ENCODE measurements around the gene OTX1.
"Not testable (repeated sequence)": the region's sequence is repeated elsewhere in the genome, so short reads cannot be mapped to it uniquely, and the experiment has no call there.

The OTX1 gene

DNA sequence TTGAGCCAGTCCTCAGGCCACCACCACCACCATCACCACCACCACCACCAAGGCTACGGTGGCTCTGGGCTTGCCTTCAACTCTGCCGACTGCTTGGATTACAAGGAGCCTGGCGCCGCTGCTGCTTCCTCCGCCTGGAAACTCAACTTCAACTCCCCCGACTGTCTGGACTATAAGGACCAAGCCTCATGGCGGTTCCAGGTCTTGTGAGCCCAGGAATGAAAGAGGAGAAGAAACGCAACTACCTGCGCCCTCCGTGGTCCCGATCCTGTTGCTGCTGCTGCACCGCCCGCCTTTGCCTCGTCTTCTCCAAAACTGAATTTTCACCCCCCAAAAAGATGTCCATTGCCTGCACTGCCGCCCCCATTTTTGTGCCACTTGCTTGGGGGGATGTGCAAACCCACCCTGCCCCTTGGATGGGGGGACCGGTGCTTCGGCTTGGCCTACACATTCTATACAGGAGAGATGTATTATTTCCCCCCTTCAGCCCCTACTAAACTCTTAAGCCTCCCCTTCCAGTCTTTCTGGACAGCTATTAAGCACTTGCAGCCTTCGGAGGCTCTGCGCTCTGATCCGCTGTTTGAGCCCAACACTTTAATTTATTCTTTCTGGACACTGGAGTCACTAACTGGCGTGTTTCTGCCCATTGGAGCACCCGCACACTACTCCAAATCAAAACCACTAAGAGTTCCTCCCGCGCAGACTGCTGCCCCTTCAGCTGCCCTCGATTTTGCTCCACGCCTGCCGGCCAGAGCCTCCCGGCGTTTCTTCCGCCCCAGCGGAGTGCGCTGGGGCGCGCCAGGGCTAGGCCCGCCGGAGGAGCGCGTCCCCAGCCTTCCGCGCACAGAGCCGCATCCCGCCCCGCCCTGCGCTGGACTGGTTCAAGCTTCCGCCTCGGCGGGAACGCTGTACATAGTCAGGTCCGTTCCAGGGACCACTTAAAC, 5.7 kb downstream of the OTX1 start:
- DNase-seq: no peak
- in situ Hi-C loops (cut with HindIII; ENCODE audit: low pct_ligation_motif_present, low pct_unique_long_range_greater_than_20kb, low sequenced_read_pairs): no loop called here

DNA sequence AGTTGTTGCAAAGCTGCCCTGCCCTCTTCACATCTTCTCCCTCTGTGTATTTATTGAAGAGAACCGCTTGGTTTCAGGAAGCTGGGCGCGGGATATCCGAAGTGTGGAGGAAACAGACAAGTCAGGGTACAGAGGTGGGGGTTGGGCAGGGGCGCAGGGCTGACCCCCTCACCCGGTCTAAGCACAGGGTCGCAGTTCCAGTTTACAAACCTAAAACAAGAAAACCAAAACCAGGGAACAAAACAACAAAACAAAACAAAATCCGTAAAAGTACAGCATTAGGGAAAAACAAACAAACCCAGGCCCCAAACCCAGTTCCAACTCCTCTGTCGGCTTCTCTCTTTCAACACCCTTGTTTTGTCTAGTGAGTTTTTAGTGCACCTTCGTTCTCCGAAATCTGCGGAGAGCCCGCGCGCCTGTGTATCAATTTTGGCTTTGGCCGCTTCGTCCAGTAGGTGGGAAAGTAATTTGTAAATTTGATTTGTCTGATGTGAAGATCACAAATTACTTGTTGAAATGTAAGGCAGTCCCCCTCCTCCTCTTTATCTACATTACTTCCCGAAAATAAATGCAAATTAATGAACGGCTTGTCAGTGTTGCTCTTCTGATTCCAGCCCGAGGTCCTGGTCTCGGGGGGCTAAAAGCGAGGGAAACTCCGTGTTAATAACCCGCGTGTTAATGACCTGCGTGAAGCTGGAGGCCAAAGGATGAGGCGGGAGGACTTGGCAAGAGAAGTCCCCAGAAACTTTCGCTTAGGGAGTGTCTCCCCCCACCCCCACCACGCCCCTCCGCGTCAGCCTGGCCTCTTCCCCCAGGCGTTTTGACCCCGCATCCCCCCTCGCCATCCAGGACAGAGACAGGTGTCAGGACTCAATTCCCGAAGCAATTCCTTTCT, 6.9 kb downstream of the OTX1 start:
- DNase-seq: no peak
- in situ Hi-C loops (cut with HindIII; ENCODE audit: low pct_ligation_motif_present, low pct_unique_long_range_greater_than_20kb, low sequenced_read_pairs): no loop called here

DNA sequence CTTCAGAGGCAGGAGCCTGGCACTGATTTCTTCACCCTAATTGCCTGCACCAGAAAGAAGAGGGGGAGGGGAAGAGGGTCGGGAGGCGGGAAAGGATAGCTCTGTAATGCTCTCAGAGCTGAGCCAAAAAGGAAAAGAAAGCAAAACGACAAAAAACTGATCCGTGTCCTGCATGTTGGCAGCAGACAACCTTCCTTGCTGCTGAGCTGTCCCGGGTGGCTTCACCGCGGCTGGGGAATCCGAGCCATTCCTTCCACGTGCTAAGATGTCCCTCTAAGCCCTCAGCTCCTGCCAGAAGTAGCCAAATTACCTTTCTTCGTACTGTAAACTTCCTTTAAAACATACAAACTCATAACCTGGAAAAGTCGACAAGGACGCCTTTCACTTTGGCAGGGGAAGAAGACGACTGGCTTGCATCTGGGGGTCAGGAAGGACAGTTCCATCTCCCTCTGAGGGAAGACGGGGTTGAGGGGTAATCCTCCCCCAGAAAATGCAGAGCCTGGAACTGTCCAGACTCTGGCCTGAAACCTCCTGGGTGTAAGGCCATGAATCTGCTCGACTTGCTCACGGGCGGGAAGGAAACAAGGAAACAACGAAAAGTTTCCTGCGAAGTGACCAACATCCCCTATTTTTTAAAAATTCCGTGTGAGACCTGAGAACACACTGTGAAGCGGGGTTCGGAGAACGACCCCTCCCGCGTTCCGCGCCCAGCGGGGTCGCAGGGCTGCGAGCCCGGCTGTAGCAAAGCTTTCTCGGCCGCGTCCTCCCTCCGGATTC, 7.7 kb downstream of the OTX1 start:
- in situ Hi-C loops (cut with HindIII; ENCODE audit: low pct_ligation_motif_present, low pct_unique_long_range_greater_than_20kb, low sequenced_read_pairs): no loop called here
- peak; percentile 22 for DNase-seq

DNA sequence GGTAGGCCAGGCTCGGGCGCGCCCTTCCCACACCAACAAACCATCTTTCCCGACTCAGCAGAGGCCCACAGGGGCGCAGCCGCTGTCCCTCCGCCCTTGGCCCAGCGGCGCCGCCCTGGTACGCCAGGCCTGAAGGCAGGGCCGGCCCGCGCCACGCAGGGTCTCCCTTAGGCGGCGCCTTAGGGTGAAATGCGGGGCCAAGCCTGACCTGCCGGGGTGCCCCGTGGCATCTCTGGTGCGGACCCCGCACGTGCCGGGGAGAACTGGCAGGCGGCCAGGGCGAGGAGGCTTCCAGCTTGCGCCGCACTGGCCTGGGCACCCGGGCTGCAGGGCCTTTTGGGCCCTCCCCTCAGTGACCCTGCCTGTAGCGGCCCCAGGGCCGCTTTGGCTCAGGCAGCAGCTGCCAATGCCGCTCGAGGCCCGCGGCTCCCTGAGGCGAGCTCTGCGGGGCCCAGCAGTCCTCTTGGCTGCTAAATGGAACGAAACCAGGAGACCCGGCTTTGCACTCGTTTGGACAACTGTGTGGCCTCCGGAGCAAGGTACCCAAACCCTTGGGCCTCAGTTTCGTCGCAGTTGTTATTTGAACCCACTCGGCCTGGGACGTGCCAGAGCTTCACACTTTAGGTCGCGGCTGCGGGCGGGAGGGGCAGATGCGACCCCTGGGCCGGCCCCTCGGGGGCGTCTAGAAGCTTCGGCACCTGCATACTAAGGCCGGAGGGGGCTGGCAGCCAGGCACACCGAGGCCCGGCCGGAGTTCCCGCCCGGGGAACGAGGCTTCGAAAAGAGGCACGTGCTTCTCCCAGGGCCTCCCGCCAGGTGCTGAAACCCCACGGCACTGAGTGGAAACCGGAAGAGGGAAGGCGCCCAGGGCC, 8.5 kb downstream of the OTX1 start:
- in situ Hi-C loops (cut with HindIII; ENCODE audit: low pct_ligation_motif_present, low pct_unique_long_range_greater_than_20kb, low sequenced_read_pairs): no loop called here
- DNase-seq: peak; percentile 38

DNA sequence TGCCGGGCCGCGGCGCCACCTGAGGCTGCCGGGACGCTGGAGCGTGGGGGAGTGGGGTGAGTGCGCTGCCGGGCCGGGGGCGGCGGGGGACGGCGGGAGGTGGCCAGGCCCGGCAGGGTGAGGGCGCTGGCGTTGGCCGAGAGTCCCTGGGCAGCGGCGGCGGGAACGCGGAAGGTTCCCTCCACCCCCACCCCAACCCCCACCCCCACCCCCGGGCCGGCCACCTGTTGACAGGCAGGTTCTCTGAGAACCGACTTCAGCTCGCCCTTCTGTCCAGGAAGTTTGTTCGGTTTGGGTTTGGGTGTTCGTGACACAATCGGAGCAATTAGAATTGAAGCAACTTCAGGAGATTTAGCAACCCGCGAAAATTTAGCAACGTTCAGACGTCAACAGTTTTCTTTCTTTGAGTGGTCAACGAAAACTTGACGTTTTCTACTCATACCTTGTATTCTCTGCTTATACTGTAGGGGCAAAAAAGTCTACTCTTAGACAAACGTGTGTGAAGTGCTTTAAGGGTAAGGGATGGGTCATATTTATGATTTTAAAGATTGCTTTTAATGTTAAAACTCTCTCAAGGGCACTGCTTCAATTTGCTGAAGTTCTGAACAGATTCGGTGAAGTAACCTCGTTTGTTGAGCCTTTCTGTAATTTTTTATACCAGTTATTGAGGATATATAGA, 9.3 kb downstream of the OTX1 start:
- DNase-seq: peak; percentile 48

DNA sequence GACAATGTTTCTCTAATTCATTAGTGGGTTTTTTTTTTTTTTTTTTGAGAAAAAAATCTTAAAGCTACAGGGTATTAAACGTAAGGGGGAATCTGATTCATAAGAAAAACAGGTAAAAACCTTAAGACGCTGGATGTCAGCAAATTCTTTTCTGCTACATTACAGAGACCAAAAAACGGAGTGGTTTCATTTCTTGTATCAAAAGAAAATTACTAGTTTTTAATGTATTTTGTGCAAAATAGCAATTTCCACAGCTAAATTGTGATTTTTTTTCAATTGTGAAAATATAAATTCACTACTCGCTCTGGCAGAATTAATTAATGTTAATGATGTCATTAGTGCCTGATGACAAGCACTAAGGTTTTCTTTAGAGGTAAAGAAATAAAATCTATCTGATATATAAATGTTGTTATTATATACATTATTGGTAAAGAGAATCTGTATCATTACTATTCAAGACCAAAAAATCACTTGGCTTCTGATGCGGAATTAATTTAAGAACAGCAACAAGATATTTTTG, 9.9 kb downstream of the OTX1 start:
- in situ Hi-C loops (cut with HindIII; ENCODE audit: low pct_ligation_motif_present, low pct_unique_long_range_greater_than_20kb, low sequenced_read_pairs): no loop called here
- DNase-seq: peak; percentile 34

More for the DNA sequence above, 9.3 kb downstream of the OTX1 start:
- in situ Hi-C loops (cut with HindIII; ENCODE audit: low pct_ligation_motif_present, low pct_unique_long_range_greater_than_20kb, low sequenced_read_pairs): no loop called here

DNA sequence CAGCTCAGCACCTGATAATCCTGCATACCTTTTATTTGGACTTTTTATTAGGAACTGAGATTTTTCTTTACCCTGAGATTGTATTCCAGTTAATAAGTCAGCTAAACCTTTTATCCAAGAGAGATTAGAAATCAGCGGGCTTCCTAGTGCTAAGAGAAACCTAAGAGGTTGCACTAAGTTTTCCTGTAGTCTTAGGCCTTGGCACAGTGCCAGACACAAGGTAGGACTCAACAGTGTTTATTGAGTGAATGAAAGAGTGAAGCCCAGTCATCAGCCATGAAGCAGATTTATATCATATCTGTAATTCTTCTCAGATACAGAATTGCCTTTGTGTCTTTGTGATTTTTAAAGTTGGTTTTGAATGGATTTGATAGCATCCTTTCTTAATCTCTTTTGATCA, 13.6 kb downstream of the OTX1 start:
- no peak for DNase-seq
- in situ Hi-C loops (cut with HindIII; ENCODE audit: low pct_ligation_motif_present, low pct_unique_long_range_greater_than_20kb, low sequenced_read_pairs): no loop called here

DNA sequence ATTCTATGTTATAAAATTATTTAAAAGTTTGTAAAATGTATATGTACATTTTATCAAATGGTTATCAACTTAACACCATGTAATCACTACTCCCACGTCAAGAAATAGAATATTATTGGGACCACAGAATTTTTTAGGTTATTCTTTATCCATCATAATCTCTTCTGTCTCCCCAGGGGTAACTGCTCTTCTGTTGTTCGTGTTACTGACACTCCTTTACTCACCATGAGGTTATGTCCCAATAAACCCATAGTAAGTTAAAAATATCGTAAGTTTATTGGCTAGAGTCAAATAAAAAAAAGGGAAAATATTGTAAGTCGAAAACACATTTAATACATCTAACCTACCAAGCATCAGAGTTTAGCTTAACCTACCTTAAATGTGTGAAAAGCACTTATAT, 14.0 kb downstream of the OTX1 start:
- DNase-seq: no peak
- in situ Hi-C loops (cut with HindIII; ENCODE audit: low pct_ligation_motif_present, low pct_unique_long_range_greater_than_20kb, low sequenced_read_pairs): no loop called here

DNA sequence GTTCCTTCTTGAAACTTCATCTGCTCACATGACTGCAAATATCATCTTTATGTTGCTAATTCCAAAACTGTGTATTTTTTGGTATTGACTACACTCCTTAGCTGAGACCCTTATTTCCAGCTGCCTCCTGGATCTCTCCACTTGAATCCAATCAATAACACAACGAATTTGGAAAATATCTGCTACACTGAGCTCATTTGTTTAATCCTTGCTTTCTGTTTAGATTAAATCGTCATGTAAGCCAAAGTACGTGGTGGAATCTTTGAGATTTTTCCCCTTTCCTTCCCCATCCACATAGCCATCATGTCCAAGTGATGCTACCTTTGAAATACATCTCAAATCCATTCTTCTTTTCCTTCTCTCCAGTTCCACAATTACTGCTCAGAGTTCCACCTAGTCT, 15.6 kb downstream of the OTX1 start:
- in situ Hi-C loops (cut with HindIII; ENCODE audit: low pct_ligation_motif_present, low pct_unique_long_range_greater_than_20kb, low sequenced_read_pairs): no loop called here
- DNase-seq: no peak

DNA sequence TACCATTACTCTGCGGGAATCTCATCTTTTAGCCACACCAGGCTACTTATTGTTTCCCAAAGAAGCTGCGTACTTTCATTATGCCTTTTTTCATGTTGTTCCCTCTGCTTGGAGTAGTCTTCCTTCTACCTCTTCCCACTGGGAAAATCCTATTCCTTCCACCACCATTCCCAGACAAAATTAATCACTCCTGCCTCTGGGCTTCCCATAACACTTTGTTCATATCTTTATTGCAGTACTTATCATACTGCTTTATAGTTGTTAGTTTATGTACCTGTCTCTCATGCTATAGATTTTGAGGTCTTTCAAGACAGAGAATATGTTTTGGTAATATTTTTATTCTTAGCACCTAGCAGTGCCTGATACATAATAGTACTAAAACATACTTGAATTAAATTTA, 16.2 kb downstream of the OTX1 start:
- in situ Hi-C loops (cut with HindIII; ENCODE audit: low pct_ligation_motif_present, low pct_unique_long_range_greater_than_20kb, low sequenced_read_pairs): no loop called here
- no peak for DNase-seq

DNA sequence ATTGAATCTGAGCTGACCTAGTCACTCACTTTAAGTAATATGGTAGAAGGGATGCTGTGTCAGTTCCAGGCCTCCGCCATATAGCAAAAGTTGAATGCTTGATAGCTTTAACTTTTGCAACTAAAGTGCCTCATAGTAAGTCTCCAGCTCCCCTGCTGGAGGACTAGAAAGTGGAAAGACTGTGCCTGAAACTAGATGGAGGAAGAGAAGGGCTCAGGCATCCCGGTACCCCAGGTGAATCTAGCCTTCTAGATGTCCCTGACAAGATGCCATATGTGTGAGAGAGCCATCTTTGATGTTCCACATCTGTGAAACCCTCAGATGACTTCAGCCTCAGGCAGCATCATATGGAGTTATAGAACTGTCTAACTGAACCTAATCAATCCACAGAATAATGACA, 21.0 kb downstream of the OTX1 start:
- in situ Hi-C loops (cut with HindIII; ENCODE audit: low pct_ligation_motif_present, low pct_unique_long_range_greater_than_20kb, low sequenced_read_pairs): no loop called here
- DNase-seq: no peak

DNA sequence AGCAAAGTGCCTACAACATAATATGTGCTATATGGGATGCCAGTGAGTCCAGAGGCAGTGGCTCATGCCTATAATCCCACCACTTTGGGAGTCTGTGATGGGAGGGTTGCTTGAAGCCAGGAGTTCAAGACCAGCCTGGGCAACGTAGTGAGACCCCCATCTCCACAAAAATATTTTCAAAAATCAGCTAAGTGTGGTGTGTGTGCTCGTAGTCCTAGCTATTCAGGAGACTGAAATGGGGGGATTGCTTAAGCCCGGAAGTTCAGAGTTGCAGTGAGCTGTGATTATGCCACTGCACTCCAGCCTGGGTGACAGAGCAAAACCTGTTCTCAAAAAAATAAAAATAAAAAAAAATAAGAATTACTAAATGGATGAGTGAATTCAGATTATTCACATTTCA, 23.4 kb downstream of the OTX1 start:
- DNase-seq: no peak
- in situ Hi-C loops (cut with HindIII; ENCODE audit: low pct_ligation_motif_present, low pct_unique_long_range_greater_than_20kb, low sequenced_read_pairs): no loop called here

DNA sequence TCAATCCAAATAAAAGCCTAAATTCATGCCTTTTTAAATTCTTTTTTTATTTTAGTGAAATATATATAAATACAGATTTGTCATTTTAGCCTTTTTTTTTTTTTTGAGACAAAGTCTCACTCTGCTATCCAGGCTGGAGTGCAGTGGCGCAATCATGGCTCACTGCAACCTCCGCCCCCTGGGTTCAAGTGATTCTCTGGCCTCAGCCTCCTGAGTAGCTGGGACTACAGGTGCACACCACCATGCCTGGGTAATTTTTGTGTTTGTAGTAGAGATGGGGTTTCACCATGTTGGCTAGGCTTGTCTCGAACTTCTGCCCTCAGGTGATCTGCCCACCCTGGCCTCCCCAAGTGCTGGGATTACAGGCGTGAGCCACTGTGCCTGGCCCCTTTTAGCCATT, 23.8 kb downstream of the OTX1 start:
- in situ Hi-C loops (cut with HindIII; ENCODE audit: low pct_ligation_motif_present, low pct_unique_long_range_greater_than_20kb, low sequenced_read_pairs); DNase-seq: not testable (repeated sequence)

DNA sequence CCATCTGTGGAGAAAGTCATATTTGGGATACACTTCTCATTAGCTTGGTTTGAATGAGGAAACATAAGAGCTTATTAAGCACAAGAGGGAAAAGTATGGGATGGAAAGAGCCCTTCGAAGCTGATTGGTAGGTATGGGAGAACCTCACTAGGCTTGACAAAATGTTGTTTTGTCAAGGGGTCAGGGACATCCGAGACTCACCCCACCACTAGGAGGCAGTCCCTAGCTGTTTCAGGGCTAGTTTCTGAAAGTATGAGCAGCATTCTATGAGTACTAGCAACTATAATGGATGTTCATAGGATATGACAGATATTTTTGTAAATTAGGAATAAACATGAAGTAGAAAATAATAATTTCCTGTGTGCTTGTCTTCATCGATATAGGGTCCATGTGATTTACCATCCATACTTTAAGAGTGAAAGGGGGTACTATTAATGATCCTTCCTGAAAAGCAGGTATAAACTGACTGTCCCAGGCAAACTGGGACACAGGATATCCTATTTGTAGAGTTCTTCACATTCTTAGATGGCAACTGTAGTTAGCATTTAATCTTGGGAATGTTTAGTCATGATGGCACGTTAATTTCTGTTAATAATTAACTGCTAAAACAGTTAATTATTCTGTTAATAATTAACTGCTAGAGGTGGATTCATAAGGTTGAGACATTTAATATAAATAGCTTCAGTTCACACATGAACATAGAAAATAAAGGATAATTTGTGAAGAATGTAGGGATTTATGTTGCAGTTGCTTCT, 28.4 kb downstream of the OTX1 start:
- in situ Hi-C loops (cut with HindIII; ENCODE audit: low pct_ligation_motif_present, low pct_unique_long_range_greater_than_20kb, low sequenced_read_pairs): no loop called here
- DNase-seq: peak; percentile 50

DNA sequence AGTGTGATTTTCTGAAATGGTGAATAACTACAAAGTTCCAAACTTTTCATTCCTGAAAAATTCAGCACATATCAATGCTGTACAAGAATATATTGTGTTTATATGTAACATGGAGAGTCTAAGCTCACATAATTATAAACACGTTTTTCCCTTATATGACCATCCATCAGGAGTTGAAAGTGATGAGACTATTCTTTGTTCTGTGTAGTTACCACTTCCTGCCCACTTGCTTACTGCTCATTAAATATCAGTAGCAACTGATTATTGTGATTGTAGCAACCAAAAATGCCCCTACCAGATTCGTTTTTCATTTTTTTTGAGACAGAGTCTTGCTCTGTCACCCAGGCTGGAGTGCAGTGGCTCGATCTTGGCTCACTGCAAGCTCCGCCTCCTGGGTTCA, 30.8 kb downstream of the OTX1 start:
- no peak for DNase-seq
- in situ Hi-C loops (cut with HindIII; ENCODE audit: low pct_ligation_motif_present, low pct_unique_long_range_greater_than_20kb, low sequenced_read_pairs): no loop called here

DNA sequence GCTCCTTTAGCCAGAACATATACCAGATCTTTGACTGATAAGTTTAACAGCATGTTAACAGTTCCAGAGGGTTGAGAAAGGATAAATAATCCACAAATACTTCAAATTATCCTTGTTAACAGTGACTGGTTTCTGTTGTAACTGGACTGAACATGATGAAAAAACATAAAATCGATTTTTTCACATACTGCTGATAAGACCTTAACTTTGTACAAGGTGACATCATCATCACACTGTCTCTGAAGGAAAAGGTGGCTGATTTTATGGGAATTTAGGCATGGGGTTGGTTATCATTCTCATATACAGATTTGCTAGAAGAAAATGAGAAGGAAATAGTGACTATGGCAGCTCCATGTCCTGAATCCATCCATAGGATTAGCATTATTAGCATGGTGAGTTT, 36.1 kb downstream of the OTX1 start:
- in situ Hi-C loops (cut with HindIII; ENCODE audit: low pct_ligation_motif_present, low pct_unique_long_range_greater_than_20kb, low sequenced_read_pairs): no loop called here
- no peak for DNase-seq

DNA sequence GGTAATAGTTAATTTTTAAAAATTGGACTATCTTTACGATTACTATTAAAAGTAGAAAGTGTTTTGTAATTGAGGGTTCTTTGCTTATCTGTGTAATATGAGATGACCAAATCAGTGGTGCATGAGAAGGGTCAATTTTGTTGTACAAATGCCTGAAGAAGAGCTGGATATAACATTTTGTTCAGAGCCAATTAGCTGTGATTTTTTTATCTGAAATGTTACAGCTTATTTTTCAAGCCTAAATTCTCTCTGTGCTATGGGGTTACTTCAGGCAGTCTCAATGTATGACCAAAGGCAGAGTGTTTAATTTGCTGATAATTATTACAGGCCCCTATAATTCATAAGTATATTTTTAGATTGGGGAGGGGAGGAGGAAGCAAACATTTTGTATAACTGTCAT, 41.8 kb downstream of the OTX1 start:
- in situ Hi-C loops (cut with HindIII; ENCODE audit: low pct_ligation_motif_present, low pct_unique_long_range_greater_than_20kb, low sequenced_read_pairs): no loop called here
- no peak for DNase-seq
